Activated naive CD8-positive, alpha-beta T cell (primary cell): Measurements from ENCODE around the gene RAD51B.

Experiments
- H3K27ac Mint-ChIP-seq: one replicate; pipeline ENCODE4 v1.8.0; 2021; ENCODE audit warnings: mixed read lengths
- H3K27me3 Mint-ChIP-seq: one replicate; pipeline ENCODE4 v1.8.0; 2021; ENCODE audit warnings: mixed read lengths
- H3K36me3 Mint-ChIP-seq: one replicate; pipeline ENCODE4 v1.8.0; 2021; ENCODE audit warnings: mixed read lengths
- H3K4me1 Mint-ChIP-seq: one replicate; pipeline ENCODE4 v1.8.0; 2021; ENCODE audit warnings: low read depth, mixed read lengths
- H3K4me3 Mint-ChIP-seq: one replicate; pipeline ENCODE4 v1.8.0; 2021; ENCODE audit warnings: mild to moderate bottlenecking, mixed read lengths
- H3K9me3 Mint-ChIP-seq: one replicate; pipeline ENCODE4 v1.8.0; 2021; ENCODE audit warnings: low read depth, mixed read lengths

Gene RAD51B

GRCh38 chr14:68407285-68407684 lies 587.7 kb downstream of the RAD51B start:
- Mint-ChIP-seq H3K9me3 (no peaks in the 10 kb centered on the region), H3K4me1 (peaks cover 46% of the 10 kb centered on the region), H3K27ac (no peak overlapping the region), H3K4me3 (no peak overlapping the region), H3K36me3 (no peaks in the 10 kb centered on the region), H3K27me3 (no peaks in the 10 kb centered on the region)

- no peaks in the 10 kb centered on the region for H3K9me3 Mint-ChIP-seq
Observed at GRCh38 chr14:68407825-68408224, 588.2 kb downstream of the RAD51B start.

DNA sequence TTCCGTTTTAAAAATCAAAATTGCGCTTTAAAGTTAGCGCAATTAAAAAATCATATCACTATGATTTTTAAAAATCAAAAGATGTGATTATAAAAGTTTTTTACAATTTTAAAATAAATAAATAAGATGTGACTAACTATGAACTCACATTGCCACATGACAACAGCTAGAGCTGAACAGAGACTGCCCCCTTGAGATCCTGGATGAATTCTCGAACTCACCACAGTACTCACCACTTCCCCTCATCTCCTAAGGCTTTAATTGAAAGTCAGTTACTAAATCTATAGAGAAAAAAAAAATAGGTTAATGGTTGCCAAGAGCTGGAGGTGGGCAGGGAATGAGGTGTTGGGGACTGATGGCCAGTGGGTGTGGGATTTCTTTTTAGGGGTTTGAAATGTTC lies 589.1 kb downstream of the RAD51B start:
- Mint-ChIP-seq H3K9me3 (no peaks in the 10 kb centered on the region), H3K4me3 (no peak overlapping the region), H3K27me3 (no peaks in the 10 kb centered on the region), H3K27ac (no peak overlapping the region), H3K4me1 (peaks cover 42% of the 10 kb centered on the region), H3K36me3 (no peaks in the 10 kb centered on the region)

More at GRCh38 chr14:68407825-68408224, 588.2 kb downstream of the RAD51B start:
- H3K4me1 Mint-ChIP-seq = peaks cover 46% of the 10 kb centered on the region
- no peaks in the 10 kb centered on the region for H3K36me3 Mint-ChIP-seq
- no peak overlapping the region for H3K4me3 Mint-ChIP-seq
- H3K27ac Mint-ChIP-seq = no peak overlapping the region
- H3K27me3 Mint-ChIP-seq = no peaks in the 10 kb centered on the region

- no peaks in the 10 kb centered on the region for H3K9me3 Mint-ChIP-seq
- H3K4me3 Mint-ChIP-seq = no peak overlapping the region
- peaks cover 35% of the 10 kb centered on the region for H3K4me1 Mint-ChIP-seq
- no peaks in the 10 kb centered on the region for H3K36me3 Mint-ChIP-seq
- no peaks in the 10 kb centered on the region for H3K27me3 Mint-ChIP-seq
- H3K27ac Mint-ChIP-seq = no peak overlapping the region
Observed at GRCh38 chr14:68409387-68409786, 589.8 kb downstream of the RAD51B start.

DNA sequence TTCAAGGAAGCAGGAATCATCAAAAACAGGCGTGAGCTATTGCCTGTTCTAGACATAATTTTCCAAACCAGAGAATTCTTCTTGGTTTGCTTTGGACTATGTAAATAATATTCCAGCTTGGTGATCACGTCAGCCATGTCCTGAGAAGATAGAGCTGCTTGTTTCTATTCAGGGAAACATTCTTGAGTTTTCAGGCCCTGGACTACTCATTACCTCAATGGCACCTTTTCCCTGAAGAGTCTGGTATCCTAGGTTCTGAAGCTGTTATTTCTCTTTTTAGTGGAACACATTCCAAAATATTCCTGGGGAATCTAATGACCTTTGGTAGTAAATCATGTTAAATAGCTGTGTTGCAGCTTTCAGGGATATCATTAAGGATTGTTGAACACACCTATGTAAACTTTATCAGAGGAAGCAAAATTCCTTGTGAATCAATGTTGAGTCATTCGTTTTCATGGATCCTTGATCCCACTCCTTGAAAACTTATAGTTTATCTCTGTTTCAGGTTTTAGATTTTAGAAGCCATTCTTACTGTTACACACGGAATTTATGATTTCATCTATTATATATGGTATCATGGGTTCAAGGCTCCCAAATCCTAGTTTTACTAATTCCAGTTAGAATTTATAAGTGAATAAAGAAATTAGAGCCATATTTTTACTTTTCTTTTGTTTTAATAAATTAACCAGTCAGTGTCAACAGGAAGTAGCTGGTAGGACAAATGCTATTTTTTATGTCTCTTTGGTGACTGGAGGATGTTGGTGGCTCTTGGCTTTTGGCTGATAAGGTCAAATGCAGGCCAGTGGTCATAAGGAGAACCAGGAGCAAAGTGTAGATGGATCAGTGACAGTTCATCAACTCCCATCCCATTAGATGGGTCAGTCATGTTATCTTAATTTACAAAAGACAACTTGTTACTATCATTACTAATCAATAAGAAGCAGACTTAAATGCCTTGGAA lies 593.2 kb downstream of the RAD51B start:
- peaks cover 19% of the 10 kb centered on the region for H3K4me1 Mint-ChIP-seq
- H3K4me3 Mint-ChIP-seq = no peak overlapping the region
- no peaks in the 10 kb centered on the region for H3K9me3 Mint-ChIP-seq
- no peaks in the 10 kb centered on the region for H3K27me3 Mint-ChIP-seq
- H3K27ac Mint-ChIP-seq = no peak overlapping the region
- H3K36me3 Mint-ChIP-seq = peaks cover 6% of the 10 kb centered on the region

- Mint-ChIP-seq H3K27ac (no peak overlapping the region), H3K36me3 (peaks cover 8% of the 10 kb centered on the region), H3K27me3 (no peaks in the 10 kb centered on the region), H3K9me3 (no peaks in the 10 kb centered on the region), H3K4me1 (peaks cover 14% of the 10 kb centered on the region), H3K4me3 (no peak overlapping the region)
Observed at GRCh38 chr14:68413509-68413908, 593.9 kb downstream of the RAD51B start.

DNA sequence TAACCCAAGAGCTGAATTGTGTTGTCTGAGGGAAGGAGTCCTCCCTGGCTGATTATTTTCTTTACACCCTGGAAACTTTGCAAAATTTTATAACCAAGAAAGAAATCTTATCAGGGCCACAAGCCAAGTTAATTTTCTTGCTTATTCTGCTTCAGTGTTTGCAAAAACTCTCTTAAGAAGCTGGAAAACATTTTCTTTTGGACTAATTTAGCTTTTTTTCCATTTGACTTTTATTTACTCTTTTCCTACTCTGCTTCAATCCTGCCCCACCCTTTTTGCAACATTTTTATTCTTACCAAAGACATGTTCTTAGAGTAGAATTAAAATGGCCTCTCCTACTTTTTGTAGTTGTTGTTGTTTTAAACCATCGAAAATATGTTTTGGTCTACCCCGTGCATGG lies 594.5 kb downstream of the RAD51B start:
- no peaks in the 10 kb centered on the region for H3K27me3 Mint-ChIP-seq
- no peak overlapping the region for H3K4me3 Mint-ChIP-seq
- H3K27ac Mint-ChIP-seq = no peak overlapping the region
- peaks cover 8% of the 10 kb centered on the region for H3K36me3 Mint-ChIP-seq
- no peaks in the 10 kb centered on the region for H3K9me3 Mint-ChIP-seq
- peaks cover 16% of the 10 kb centered on the region for H3K4me1 Mint-ChIP-seq

GRCh38 chr14:68416171-68416570 lies 596.6 kb downstream of the RAD51B start:
- no peaks in the 10 kb centered on the region for H3K27me3 Mint-ChIP-seq
- H3K36me3 Mint-ChIP-seq = peaks cover 8% of the 10 kb centered on the region
- H3K9me3 Mint-ChIP-seq = no peaks in the 10 kb centered on the region
- H3K4me3 Mint-ChIP-seq = no peak overlapping the region
- H3K4me1 Mint-ChIP-seq = peaks cover 20% of the 10 kb centered on the region
- H3K27ac Mint-ChIP-seq = no peak overlapping the region

DNA sequence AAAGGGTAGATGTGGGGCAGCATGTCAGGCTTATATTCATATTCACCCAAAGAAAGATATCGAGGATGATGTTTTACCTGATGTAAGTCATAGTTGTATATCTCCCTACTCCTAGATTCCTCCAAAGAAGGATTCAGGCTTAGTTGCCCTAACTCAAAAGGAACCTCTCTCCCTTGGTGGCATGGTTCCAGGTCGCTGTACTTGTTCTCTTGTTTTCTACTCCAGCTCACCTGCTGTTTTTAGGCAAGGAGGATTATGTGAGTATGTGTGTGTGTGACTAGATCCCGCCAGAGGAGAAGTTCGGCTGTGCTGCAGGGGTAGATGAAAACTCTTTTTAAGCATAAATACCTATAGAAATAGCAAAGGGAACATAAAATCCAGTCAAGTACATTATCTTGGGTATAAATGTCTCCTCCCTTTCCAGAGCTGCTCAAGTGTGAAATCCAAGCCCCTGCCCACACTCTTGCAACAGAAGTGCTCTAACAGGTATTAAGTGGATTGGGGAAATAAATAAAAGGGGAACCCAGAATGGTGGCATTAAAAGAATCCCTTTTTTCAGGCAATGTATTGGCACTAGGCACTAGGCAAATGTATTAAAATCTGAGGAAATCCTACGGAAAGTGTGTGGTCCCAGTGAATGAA lies 597.6 kb downstream of the RAD51B start:
- Mint-ChIP-seq H3K27ac (no peak overlapping the region), H3K4me1 (peaks cover 20% of the 10 kb centered on the region), H3K4me3 (no peak overlapping the region)

DNA sequence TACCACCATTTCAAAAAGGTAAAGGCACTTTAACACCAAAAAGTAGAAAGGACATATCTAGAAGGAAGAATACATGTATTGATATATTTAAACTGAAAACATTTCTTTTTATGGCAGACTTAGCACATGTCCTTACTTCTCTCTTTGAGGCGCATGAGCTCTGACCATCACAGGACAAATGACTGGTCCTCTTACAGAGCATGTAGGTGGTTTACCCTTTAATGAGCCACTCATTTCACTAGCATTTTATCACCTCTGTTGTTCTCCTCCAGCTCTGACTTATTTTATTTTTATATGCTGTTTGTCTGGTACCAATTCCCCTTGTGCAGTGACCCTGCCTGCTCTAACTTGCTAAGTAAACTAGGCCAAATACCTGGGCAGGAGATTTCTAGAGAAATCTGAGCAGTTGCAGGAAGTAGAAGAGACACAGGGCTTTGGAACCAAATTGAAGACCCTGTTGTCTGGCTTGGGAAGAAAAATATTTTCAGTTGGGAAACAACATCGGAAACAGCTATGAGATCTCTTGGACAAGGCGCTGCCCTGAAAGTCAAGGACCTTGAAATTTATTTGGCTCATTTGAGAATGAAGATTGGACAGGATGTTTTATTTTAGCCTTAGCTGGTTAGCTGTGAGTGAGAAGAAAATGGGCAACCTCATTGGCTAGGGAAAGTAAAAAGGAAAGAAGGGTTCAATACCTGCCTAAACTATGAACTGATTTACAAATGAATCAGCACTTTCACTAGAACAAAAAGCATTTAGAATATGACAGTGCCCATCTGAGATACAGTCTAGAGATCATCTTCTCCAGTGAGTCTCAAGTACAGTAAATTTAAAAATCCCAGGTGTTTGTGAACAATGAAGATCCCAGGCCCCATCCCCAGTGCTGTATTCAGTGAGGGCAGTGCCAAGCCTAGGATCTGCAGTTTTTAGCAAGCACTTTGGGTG lies 598.9 kb downstream of the RAD51B start:
- Mint-ChIP-seq H3K4me3 (no peak overlapping the region), H3K9me3 (no peaks in the 10 kb centered on the region), H3K36me3 (peaks cover 8% of the 10 kb centered on the region), H3K4me1 (peaks cover 20% of the 10 kb centered on the region), H3K27me3 (no peaks in the 10 kb centered on the region), H3K27ac (no peak overlapping the region)

More for the DNA sequence above, 597.6 kb downstream of the RAD51B start:
- no peaks in the 10 kb centered on the region for H3K9me3 Mint-ChIP-seq
- H3K36me3 Mint-ChIP-seq = peaks cover 8% of the 10 kb centered on the region
- no peaks in the 10 kb centered on the region for H3K27me3 Mint-ChIP-seq

DNA sequence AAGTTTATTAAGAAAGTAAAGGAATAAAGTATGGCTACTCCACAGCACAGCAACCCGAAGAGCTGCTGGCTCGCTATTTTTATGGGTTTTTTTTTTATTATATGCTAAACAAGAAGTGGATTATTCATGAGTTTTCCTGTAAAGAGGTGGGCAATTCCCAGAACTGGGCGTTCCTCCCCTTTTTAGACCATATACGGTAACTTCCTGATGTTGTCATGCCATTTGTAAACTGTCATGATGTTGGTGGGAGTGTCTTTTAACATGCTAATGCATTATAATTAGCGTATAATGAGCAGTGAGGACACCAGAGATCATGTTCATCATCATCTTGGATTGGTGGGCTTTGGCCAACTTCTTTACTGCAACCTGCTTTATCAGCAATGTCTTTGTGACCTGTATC lies 600.8 kb downstream of the RAD51B start:
- Mint-ChIP-seq H3K4me1 (peaks cover 20% of the 10 kb centered on the region), H3K4me3 (no peak overlapping the region), H3K9me3 (no peaks in the 10 kb centered on the region), H3K27ac (no peak overlapping the region), H3K36me3 (peaks cover 8% of the 10 kb centered on the region), H3K27me3 (no peaks in the 10 kb centered on the region)

GRCh38 chr14:68421116-68421515 lies 601.5 kb downstream of the RAD51B start:
- H3K27ac Mint-ChIP-seq = no peak overlapping the region

GRCh38 chr14:68423686-68424085 lies 604.1 kb downstream of the RAD51B start:
- H3K9me3 Mint-ChIP-seq = no peaks in the 10 kb centered on the region
- H3K4me1 Mint-ChIP-seq = peaks cover 17% of the 10 kb centered on the region
- no peak overlapping the region for H3K4me3 Mint-ChIP-seq
- H3K27ac Mint-ChIP-seq = no peak overlapping the region
- no peaks in the 10 kb centered on the region for H3K27me3 Mint-ChIP-seq
- no peaks in the 10 kb centered on the region for H3K36me3 Mint-ChIP-seq

More at GRCh38 chr14:68421116-68421515, 601.5 kb downstream of the RAD51B start:
- no peaks in the 10 kb centered on the region for H3K27me3 Mint-ChIP-seq
- H3K36me3 Mint-ChIP-seq = peaks cover 8% of the 10 kb centered on the region
- H3K4me1 Mint-ChIP-seq = peaks cover 20% of the 10 kb centered on the region
- H3K9me3 Mint-ChIP-seq = no peaks in the 10 kb centered on the region
- no peak overlapping the region for H3K4me3 Mint-ChIP-seq

DNA sequence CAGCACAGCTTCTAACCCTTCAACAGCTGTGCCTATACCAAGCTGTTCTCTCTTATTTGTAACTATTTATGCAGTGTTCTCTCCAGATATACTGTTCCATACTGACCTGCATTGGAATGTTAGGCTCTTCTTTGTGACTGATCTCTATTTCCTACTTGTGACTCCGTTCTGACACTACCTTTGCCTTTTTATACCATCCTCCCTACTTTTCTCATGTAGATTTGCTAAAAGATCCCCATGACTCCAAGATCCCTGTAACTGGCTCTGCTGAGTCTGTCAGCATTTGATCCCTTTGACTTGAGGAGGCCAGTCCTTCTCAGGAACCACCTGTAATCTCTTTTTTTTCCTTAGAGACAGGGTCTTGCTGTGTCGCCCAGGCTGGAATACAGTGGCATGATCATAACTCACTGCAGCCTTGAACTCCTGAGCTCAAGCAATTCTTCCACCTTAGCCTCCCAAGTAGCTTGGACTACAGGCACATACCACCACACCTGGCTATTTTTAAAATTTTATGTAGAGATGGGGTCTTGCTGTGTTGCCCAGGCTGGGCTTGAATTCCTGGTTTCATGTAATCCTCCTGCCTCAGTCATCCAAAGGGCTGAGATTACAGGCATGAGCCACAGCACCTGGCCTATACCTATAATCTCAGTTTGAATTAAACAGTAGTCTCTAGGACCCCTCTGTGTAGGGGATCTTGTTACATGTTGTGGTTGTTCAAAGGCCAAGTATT lies 605.0 kb downstream of the RAD51B start:
- Mint-ChIP-seq H3K4me1 (peaks cover 8% of the 10 kb centered on the region), H3K27me3 (no peaks in the 10 kb centered on the region), H3K36me3 (peaks cover 3% of the 10 kb centered on the region), H3K4me3 (no peak overlapping the region), H3K27ac (no peak overlapping the region), H3K9me3 (no peaks in the 10 kb centered on the region)
